GM12892 (cell line): ENCODE data around the gene PTPRU.

ENCODE experiments used
- POLR2A ChIP-seq: IDR thresholded peaks from 2 replicates; pipeline ENCODE4 v1.6.1; 2011; ENCODE audit warnings: low read depth, low read length, control low read depth
- TAF1 ChIP-seq: IDR thresholded peaks from 2 replicates; pipeline ENCODE4 v1.6.1; 2011; ENCODE audit warnings: low read depth, mild to moderate bottlenecking, control low read depth, low read length, borderline replicate concordance

- TF ChIP-seq POLR2A = no peak
- no peak for TF ChIP-seq TAF1
Measured at GRCh38 chr1:29289493-29289892, 53.2 kb downstream of the PTPRU start.
